ENCODE results near the gene DNAJB1. TPM values are rescaled to one million over a fixed set of nuclear protein-coding genes. Genes with fewer than 3 reads are reported as not detected.
A peak's percentile ranks its signal among the peaks of the same experiment; 100 is the strongest.

DNAJB1 gene
- total RNA-seq, 1 experiment from 2014 or later: 149 TPM

- Histone ChIP-seq H3K27ac (ENCODE audit: low read length) (peak within 1 kb of the TSS; percentile 65), H3K4me1 (ENCODE audit: control insufficient read depth, insufficient read depth, low read length) (peaks cover 27% of the 10 kb centered on the region), H3K9me3 (ENCODE audit: control insufficient read depth, insufficient read depth, low read depth, low read length) (no peaks in the 10 kb centered on the region), H3K4me3 (ENCODE audit: low read depth in 2 of 2, low read length in 2 of 2) (peak within 1 kb of the TSS; percentile 17 to 38), H3K27me3 (ENCODE audit: control insufficient read depth, insufficient read depth, low read length) (no peaks in the 10 kb centered on the region), H3K36me3 (ENCODE audit: control insufficient read depth, insufficient read depth, low read length) (no peaks in the 10 kb centered on the region; the same call in 1 of the 2 replicates)
- no TSS peak for BruUV-seq (replicated peaks)
- TF ChIP-seq TCF7L2 (IDR thresholded peaks at IDR 0.05; ENCODE audit: low read depth, low read length) (no peak), POLR2AphosphoS5 (IDR thresholded peaks at IDR 0.05; ENCODE audit: low read depth, low read length) (no peak), CTCF (IDR thresholded peaks at IDR 0.05) (peak; percentile 76)
- DNase-seq (ENCODE audit: low read depth, low spot score) (no peak), ATAC-seq (peak; percentile 63)
- in situ Hi-C loops (cut with HindIII; ENCODE audit: low pct_unique_long_range_greater_than_20kb, low sequenced_read_pairs): no loop called here
- intact Hi-C loops (cut with micrococcal nuclease; ENCODE audit: unreplicated experiment): no loop called here
- ChIA-PET POLR2A (no interaction called here), CTCF (interaction anchor here (0.5 to 0.9 kb wide), 5 partner anchors 9 to 1139 kb away, joined by 3 to 7 read pairs (median 4); no protein-coding TSS in a partner anchor)
Measured at GRCh38 chr19:14475251-14476073, 42.7 kb downstream of the DNAJB1 start, which contains the start of gene PTGER1. Gene PTGER1, minus strand, starts transcription at chr19:14475354. Its CDS starts 1,034 bp downstream, at chr19:14474320.

- ATAC-seq: no peak
- no peak for DNase-seq (ENCODE audit: low read depth, low spot score)
- Histone ChIP-seq H3K9me3 (ENCODE audit: control insufficient read depth, insufficient read depth, low read depth, low read length) (no peaks in the 10 kb centered on the region), H3K27ac (ENCODE audit: low read length) (peak overlapping the region; percentile 59), H3K36me3 (ENCODE audit: control insufficient read depth, insufficient read depth, low read length) (no peaks in the 10 kb centered on the region; the same call in 1 of the 2 replicates), H3K27me3 (ENCODE audit: control insufficient read depth, insufficient read depth, low read length) (no peaks in the 10 kb centered on the region), H3K4me1 (ENCODE audit: control insufficient read depth, insufficient read depth, low read length) (peaks cover 27% of the 10 kb centered on the region), H3K4me3 (ENCODE audit: low read depth in 2 of 2, low read length in 2 of 2) (peak overlapping the region; percentile 17 to 38)
- TF ChIP-seq SIN3A (IDR thresholded peaks at IDR 0.05; ENCODE audit: borderline replicate concordance, insufficient read depth, low read depth, low read length) (no peak), TCF7L2 (IDR thresholded peaks at IDR 0.05; ENCODE audit: low read depth, low read length) (no peak), CTCF (IDR thresholded peaks at IDR 0.05) (no peak), POLR2AphosphoS5 (IDR thresholded peaks at IDR 0.05; ENCODE audit: low read depth, low read length) (no peak), REST (IDR thresholded peaks at IDR 0.05; ENCODE audit: insufficient read depth in 1 of 2, low read depth in 2 of 2, low read length in 1 of 2) (no peak)
- in situ Hi-C loops (cut with HindIII; ENCODE audit: low pct_unique_long_range_greater_than_20kb, low sequenced_read_pairs) (no loop called here), intact Hi-C loops (cut with micrococcal nuclease; ENCODE audit: unreplicated experiment) (no loop called here)
- POLR2A ChIA-PET: no interaction called here
- CTCF ChIA-PET: interaction anchor here (0.6 to 0.9 kb wide), 4 partner anchors 10 to 1138 kb away, joined by 3 to 7 read pairs (median 4); no protein-coding TSS in a partner anchor
- BruUV-seq (replicated peaks): no TSS peak
Measured at GRCh38 chr19:14474827-14475226, 43.4 kb downstream of the DNAJB1 start.

Data from Panc1 (cell line).